Activated naive CD8-positive, alpha-beta T cell treated with anti-CD3 and anti-CD28 coated beads for 36 hours (primary cell): ENCODE results near the gene A3GALT2. TPM values are rescaled to one million over a fixed set of nuclear protein-coding genes. Genes with fewer than 3 reads are reported as not detected.

Experiments used
- DNase-seq: peaks from one replicate; pipeline ENCODE4 v3.0.0; 2021
- H3K27ac Mint-ChIP-seq: one replicate; pipeline ENCODE4 v1.8.0; 2022; ENCODE audit warnings: mild to moderate bottlenecking, moderate library complexity, mixed read lengths
- H3K27me3 Mint-ChIP-seq: one replicate; pipeline ENCODE4 v1.8.0; 2022; ENCODE audit warnings: mild to moderate bottlenecking, mixed read lengths
- H3K36me3 Mint-ChIP-seq: one replicate; pipeline ENCODE4 v1.8.0; 2021; ENCODE audit warnings: mild to moderate bottlenecking, mixed read lengths
- H3K4me1 Mint-ChIP-seq: one replicate; pipeline ENCODE4 v1.8.0; 2021; ENCODE audit warnings: mixed read lengths
- H3K4me3 Mint-ChIP-seq: one replicate; pipeline ENCODE4 v1.8.0; 2022; ENCODE audit warnings: mild to moderate bottlenecking, moderate library complexity, mixed read lengths
- H3K9me3 Mint-ChIP-seq: one replicate; pipeline ENCODE4 v1.8.0; 2022; ENCODE audit warnings: mixed read lengths
- total RNA-seq, 2 experiments: library from RNA; stranded (reverse); gene quantifications; one replicate each; pipeline ENCODE4 v1.2.3, GENCODE V29; 2021

A3GALT2 gene
- total RNA-seq, 2 experiments from 2014 or later = not detected

GRCh38 chr1:33358795-33359503, 38.1 kb upstream of the A3GALT2 start:
- no peak for DNase-seq
- no peak overlapping the region for H3K4me3 Mint-ChIP-seq
- H3K4me1 Mint-ChIP-seq = no peaks in the 10 kb centered on the region

GRCh38 chr1:33358114-33358794, 37.4 kb upstream of the A3GALT2 start:
- Mint-ChIP-seq H3K4me3 (no peak overlapping the region), H3K36me3 (no peaks in the 10 kb centered on the region), H3K4me1 (no peaks in the 10 kb centered on the region), H3K27ac (no peak overlapping the region), H3K27me3 (no peaks in the 10 kb centered on the region), H3K9me3 (no peaks in the 10 kb centered on the region)
- no peak for DNase-seq

More at GRCh38 chr1:33358795-33359503, 38.1 kb upstream of the A3GALT2 start:
- Mint-ChIP-seq H3K27me3 (no peaks in the 10 kb centered on the region), H3K27ac (no peak overlapping the region), H3K9me3 (no peaks in the 10 kb centered on the region), H3K36me3 (no peaks in the 10 kb centered on the region)

DNA sequence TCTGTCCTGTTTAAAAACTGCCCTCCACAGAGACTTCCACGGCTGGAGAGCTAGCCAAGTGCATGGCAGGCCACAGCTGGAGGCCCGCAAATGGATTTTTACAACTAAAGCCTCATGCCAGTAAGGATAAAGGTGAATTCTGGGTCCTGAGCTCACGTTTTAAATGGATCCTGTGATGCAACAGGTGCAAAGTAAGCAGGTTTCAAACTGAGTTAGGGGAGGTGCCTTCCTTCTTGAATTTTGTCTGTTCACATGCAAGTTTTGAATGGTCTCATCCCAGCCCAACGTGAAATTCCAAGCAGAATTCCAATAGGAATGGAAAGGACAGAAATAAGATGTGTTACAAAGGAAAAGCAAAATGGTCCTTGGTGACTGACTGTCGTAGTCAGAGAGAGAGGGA, 36.2 kb upstream of the A3GALT2 start:
- Mint-ChIP-seq H3K4me3 (no peak overlapping the region), H3K27me3 (no peaks in the 10 kb centered on the region), H3K36me3 (no peaks in the 10 kb centered on the region), H3K27ac (no peak overlapping the region), H3K4me1 (no peaks in the 10 kb centered on the region), H3K9me3 (no peaks in the 10 kb centered on the region)
- no peak for DNase-seq

DNA sequence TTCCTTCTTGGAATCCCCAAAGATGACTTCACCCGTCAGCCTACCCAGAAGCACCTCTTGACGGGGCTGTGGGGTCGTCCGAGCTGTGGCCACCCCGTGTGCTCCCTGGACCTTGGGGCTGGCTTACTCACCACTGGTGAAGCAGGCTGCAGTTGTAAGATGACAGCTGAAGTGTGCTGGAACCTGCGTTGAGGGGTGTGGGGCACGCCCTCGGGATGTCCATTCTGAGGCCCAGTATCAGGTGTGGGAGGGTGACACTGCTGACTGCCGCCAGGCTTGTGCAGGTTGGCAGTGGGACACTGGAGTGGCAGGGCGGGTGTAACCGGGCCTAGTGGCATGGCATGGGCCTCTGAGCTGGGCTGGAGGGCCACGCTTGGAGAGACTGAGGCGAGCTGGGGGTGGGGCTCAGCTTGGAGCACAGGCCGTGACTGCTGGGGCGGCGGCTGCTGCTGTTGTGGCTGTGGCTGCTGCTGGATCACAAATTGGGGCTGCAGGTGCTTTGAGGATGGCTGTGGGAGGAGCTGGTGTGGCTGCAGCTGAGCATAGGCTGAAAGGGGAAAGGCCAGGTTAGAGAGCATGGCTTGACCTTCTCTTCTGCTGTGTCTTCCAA, 33.9 kb upstream of the A3GALT2 start:
- no peak overlapping the region for H3K27ac Mint-ChIP-seq
- DNase-seq = no peak
- peaks cover 11% of the 10 kb centered on the region for H3K4me1 Mint-ChIP-seq
- peaks cover 5% of the 10 kb centered on the region for H3K36me3 Mint-ChIP-seq
- H3K9me3 Mint-ChIP-seq = no peaks in the 10 kb centered on the region
- H3K4me3 Mint-ChIP-seq = no peak overlapping the region
- no peaks in the 10 kb centered on the region for H3K27me3 Mint-ChIP-seq

- H3K27ac Mint-ChIP-seq = no peak overlapping the region
- H3K4me1 Mint-ChIP-seq = peaks cover 12% of the 10 kb centered on the region
- H3K36me3 Mint-ChIP-seq = peaks cover 6% of the 10 kb centered on the region
- DNase-seq = no peak
- no peaks in the 10 kb centered on the region for H3K9me3 Mint-ChIP-seq
- H3K27me3 Mint-ChIP-seq = no peaks in the 10 kb centered on the region
- H3K4me3 Mint-ChIP-seq = no peak overlapping the region
These were observed 32.6 kb upstream of the A3GALT2 start for GRCh38 chr1:33353531-33353930.

GRCh38 chr1:33351281-33351660, 30.4 kb upstream of the A3GALT2 start:
- no peak for DNase-seq
- Mint-ChIP-seq H3K4me1 (peaks cover 31% of the 10 kb centered on the region), H3K27me3 (no peaks in the 10 kb centered on the region), H3K4me3 (peak overlapping the region; percentile 40), H3K9me3 (no peaks in the 10 kb centered on the region), H3K36me3 (peaks cover 23% of the 10 kb centered on the region), H3K27ac (no peak overlapping the region)

- no peaks in the 10 kb centered on the region for H3K9me3 Mint-ChIP-seq
- H3K27me3 Mint-ChIP-seq = no peaks in the 10 kb centered on the region
- H3K27ac Mint-ChIP-seq = peak overlapping the region; percentile 93
- peaks cover 23% of the 10 kb centered on the region for H3K36me3 Mint-ChIP-seq
- H3K4me1 Mint-ChIP-seq = peaks cover 37% of the 10 kb centered on the region
- DNase-seq = no peak
- H3K4me3 Mint-ChIP-seq = peak overlapping the region; percentile 87
These were observed 29.8 kb upstream of the A3GALT2 start for GRCh38 chr1:33350611-33351280.

DNA sequence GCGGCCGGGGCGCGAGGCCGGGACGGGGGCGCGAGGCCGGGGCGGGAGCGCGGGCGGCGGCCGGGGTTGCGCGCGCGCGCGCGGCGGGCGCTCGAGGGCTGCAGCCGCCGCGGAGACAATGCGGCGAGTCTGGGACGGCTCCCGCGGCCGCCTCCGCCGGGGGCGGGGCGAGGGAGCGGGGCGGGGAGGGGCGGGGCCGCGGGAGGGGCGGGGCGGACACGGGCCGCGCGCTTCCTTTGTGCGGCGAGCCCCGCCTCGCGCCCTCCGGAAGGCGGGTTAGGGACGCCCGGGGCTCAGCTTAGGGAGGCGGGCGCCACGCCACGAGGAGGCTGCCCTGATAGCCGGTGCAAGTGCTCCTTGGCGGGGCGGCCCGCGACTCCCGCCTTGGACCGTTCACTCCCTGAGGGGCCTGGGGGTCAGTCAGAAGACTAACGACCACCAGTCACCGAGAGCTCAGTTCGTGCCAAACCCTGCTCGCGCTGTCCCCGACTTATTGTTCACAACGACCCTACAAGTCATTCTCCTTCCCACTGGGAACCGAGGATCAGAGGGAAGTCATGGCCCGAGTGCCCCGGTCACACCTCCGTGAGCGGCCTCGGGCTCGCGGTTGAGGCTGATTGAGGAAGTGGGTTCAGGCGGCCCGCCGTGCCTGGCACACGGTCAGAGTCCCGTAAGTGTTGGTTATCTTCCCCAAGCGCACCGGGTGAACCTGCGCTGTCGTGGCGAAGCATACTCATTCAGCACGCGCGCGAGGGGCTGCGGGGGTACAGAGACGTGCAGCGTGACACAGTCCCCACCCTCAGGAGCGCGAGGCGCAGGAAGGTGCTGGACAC, 29.1 kb upstream of the A3GALT2 start:
- Mint-ChIP-seq H3K9me3 (no peaks in the 10 kb centered on the region), H3K4me1 (peaks cover 41% of the 10 kb centered on the region), H3K4me3 (peak overlapping the region; percentile 87), H3K27ac (peak overlapping the region; percentile 93), H3K27me3 (no peaks in the 10 kb centered on the region), H3K36me3 (peaks cover 23% of the 10 kb centered on the region)
- peak; percentile 84 for DNase-seq

DNA sequence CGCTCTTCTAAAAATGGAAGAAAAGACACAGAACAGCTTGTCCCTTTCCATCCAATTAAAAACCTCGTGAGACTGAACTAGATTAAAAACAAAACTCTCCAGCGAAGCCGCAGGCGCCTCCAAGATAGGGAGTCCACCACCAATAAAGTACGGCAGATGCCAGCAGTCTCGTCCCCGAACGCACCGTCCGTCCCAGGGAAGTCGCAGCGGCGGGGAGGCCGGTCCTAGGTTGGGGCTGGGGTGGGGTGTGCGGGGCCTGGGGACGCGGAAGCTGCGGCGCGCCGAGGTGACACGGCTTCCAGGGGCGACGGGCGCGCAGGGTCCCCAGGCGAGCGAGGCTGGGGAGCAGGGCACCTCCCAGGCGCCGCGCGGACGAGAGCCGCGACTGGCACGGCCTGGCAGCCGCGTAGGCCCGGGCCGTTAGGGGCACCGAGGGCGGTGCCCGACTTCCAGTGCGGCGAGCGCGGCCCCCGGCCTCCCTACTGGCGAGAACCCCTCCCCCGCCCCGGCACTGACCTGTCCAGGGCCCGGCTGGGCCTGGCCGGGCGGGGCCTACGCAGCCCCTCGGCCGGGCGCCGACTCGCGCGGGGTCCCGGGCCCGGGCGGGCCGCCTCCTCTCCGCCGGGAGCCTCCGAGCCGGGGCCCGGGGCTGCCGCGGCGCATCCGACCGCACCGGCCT, 28.3 kb upstream of the A3GALT2 start:
- Mint-ChIP-seq H3K4me1 (peaks cover 43% of the 10 kb centered on the region), H3K27me3 (no peaks in the 10 kb centered on the region), H3K9me3 (no peaks in the 10 kb centered on the region)

DNA sequence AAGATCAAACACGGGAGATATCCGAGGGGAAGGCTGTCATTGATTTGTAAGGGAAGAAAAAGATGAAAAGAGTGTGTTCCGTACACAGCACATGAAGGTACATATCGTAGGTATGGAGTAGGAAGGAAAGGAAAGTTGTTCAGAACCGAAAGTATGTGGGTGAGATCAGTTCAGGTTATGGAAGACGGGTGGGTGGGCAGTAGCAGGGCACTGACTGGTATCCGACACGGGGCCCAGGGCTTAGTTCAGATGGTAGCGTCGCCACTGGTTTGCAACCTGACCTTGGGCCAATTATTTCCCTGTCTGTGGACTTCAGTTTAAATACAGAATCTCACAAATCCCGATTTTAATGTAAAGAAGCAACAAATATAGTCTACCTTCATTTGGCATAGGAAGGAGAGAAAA, 27.8 kb upstream of the A3GALT2 start:
- H3K27me3 Mint-ChIP-seq = no peaks in the 10 kb centered on the region
- H3K27ac Mint-ChIP-seq = peak overlapping the region; percentile 93
- H3K9me3 Mint-ChIP-seq = no peaks in the 10 kb centered on the region
- DNase-seq = peak; percentile 30
- peak overlapping the region; percentile 84 for H3K4me3 Mint-ChIP-seq
- H3K36me3 Mint-ChIP-seq = peaks cover 23% of the 10 kb centered on the region
- peaks cover 45% of the 10 kb centered on the region for H3K4me1 Mint-ChIP-seq

More for the DNA sequence above, 28.3 kb upstream of the A3GALT2 start:
- Mint-ChIP-seq H3K4me3 (peak overlapping the region; percentile 84), H3K36me3 (peaks cover 23% of the 10 kb centered on the region), H3K27ac (peak overlapping the region; percentile 93)
- peak; percentile 63 for DNase-seq

GRCh38 chr1:33348194-33348593, 27.3 kb upstream of the A3GALT2 start:
- H3K4me1 Mint-ChIP-seq = peaks cover 45% of the 10 kb centered on the region
- peak overlapping the region; percentile 84 for H3K4me3 Mint-ChIP-seq
- no peaks in the 10 kb centered on the region for H3K9me3 Mint-ChIP-seq
- H3K36me3 Mint-ChIP-seq = peaks cover 23% of the 10 kb centered on the region
- H3K27ac Mint-ChIP-seq = peak overlapping the region; percentile 93
- DNase-seq = no peak
- H3K27me3 Mint-ChIP-seq = no peaks in the 10 kb centered on the region

DNA sequence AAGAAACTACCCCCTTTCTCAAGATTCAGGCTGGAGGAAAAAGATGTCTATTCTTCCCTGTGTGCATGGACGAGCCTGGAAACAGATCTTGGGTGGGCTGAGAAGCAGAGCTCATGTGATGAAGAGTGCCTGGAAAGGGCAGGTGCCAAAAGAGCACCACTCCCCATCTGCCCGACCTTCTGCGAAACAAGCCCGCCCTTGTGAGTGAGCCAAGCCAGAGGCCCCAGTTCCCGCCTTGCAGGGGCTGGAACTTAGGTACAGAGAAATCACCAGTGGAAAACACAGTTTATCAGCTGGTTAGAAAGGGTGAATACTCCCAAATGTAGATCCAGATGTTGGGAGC, 26.7 kb upstream of the A3GALT2 start:
- H3K9me3 Mint-ChIP-seq = no peaks in the 10 kb centered on the region
- H3K4me3 Mint-ChIP-seq = peak overlapping the region; percentile 84
- no peak for DNase-seq
- H3K4me1 Mint-ChIP-seq = peaks cover 49% of the 10 kb centered on the region
- peaks cover 24% of the 10 kb centered on the region for H3K36me3 Mint-ChIP-seq
- H3K27me3 Mint-ChIP-seq = no peaks in the 10 kb centered on the region
- H3K27ac Mint-ChIP-seq = no peak overlapping the region

DNA sequence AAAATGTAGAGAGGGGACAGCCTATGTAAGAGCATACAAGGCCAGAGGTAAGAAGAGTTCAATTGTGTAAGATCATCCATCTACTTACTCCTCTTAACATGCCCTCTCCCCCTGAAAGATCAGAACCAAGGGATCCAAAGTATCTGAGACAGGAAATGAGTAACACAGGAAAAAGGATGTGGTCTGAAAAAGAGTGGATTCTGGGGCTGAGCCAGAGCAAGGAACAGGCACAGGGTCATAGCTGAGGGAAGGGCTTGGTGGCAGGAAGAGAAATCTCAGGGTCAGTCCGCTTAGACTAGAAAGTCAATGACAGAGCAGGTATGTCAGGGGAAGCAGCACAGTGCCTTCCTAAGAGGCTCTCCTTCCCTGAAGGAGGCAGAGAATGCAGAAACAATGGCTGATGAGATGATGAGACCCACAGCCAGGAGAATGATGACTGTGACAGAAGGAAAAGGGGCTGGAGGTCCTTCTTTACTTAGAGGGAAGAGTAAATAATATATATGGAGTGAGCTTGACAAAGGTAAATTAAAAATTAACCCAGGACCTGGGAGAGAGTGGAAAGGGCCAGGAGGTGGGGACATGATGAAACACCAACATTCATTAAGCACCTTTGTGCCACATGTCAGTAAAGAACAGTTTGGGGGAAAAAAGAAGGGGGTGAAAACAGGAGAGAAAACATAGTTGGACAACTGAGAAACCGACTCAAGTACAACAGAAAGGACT, 26.2 kb upstream of the A3GALT2 start:
- Mint-ChIP-seq H3K27me3 (no peaks in the 10 kb centered on the region), H3K36me3 (peaks cover 25% of the 10 kb centered on the region), H3K27ac (peak overlapping the region; percentile 44), H3K9me3 (no peaks in the 10 kb centered on the region), H3K4me1 (peaks cover 54% of the 10 kb centered on the region), H3K4me3 (peak overlapping the region; percentile 84)
- no peak for DNase-seq
